ENCODE data around the gene ALPP.
"Not testable (repeated sequence)": the region's sequence is repeated elsewhere in the genome, so short reads cannot be mapped to it uniquely, and the experiment has no call there.

The ALPP gene

DNA sequence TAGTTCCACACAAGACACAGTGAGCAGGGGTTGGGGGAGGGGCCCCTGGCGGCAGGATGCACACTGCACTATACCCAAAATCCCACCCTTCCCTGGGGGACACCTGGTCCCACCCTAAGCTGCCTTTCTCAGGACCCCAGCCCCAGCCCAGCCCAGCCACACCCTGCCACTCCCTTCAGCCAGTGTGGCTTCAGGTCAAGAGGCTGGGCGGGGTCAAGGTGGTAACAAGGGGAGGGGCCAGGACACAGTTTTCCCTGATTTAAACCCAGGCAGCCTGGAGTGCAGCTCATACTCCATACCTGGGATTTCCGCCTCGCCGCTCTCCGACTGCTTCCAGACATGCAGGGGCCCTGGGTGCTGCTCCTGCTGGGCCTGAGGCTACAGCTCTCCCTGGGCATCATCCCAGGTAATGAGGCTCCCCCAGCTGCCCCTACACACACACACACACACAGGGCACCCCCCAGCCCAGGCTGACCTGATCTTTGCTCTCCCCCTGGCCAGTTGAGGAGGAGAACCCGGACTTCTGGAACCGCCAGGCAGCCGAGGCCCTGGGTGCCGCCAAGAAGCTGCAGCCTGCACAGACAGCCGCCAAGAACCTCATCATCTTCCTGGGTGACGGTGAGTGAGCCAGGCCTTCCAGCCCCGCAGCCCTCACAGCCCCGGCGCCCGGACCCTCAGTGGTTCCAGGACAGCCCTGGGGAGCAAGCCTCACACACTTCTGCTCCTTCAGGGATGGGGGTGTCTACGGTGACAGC lies 28.2 kb downstream of the ALPP start, which contains the start of gene ALPG:
Gene ALPG (plus strand): TSS at position 289 of the 755 bp plus-strand sequence. CDS start 51 bp downstream, at position 340.
- no peak for DNase-seq (ENCODE audit: low spot score)

DNA sequence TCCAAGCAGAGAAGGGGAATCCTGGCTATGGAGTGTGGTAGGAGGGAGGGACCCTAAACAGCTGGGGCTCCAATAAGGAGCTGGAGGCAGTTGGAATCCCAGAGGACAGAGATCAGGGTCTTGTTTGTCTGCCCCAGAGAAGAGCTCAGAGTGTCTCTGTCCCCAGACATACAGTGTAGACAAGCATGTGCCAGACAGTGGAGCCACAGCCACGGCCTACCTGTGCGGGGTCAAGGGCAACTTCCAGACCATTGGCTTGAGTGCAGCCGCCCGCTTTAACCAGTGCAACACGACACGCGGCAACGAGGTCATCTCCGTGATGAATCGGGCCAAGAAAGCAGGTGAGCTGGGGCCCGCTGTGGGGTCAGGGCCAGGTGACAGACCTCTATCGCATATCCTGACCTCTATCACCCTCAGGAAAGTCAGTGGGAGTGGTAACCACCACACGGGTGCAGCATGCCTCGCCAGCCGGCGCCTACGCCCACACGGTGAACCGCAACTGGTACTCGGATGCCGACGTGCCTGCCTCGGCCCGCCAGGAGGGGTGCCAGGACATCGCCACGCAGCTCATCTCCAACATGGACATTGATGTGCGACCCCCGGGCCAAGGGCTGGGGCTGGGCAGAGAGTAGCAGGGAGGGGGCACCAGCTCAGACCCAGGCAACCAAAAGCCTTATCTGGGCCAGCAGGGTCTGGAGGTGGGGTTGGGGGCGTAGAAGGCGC lies 29.0 kb downstream of the ALPP start:
- DNase-seq (ENCODE audit: low spot score): not testable (repeated sequence)

DNA sequence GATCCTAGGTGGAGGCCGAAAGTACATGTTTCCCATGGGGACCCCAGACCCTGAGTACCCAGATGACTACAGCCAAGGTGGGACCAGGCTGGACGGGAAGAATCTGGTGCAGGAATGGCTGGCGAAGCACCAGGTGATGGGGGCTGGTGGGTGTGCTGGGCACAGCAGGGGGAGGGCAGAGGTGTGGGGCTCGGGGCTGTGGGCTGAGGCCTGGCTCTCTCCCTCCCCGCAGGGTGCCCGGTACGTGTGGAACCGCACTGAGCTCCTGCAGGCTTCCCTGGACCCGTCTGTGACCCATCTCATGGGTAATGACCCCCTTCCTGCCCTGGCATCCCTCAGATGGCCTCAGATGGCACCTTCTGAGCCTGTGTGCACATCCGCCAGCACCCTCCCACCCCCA lies 29.7 kb downstream of the ALPP start:
- DNase-seq (ENCODE audit: low spot score): not testable (repeated sequence)

DNA sequence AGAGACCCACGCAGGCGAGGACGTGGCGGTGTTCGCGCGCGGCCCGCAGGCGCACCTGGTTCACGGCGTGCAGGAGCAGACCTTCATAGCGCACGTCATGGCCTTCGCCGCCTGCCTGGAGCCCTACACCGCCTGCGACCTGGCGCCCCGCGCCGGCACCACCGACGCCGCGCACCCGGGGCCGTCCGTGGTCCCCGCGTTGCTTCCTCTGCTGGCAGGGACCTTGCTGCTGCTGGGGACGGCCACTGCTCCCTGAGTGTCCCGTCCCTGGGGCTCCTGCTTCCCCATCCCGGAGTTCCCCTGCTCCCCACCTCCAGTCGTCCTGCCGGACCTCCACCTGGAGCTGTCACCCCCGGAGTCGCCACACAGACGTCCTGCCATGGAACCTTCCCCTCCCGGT lies 31.1 kb downstream of the ALPP start:
- not testable (repeated sequence) for DNase-seq (ENCODE audit: low spot score)

DNA sequence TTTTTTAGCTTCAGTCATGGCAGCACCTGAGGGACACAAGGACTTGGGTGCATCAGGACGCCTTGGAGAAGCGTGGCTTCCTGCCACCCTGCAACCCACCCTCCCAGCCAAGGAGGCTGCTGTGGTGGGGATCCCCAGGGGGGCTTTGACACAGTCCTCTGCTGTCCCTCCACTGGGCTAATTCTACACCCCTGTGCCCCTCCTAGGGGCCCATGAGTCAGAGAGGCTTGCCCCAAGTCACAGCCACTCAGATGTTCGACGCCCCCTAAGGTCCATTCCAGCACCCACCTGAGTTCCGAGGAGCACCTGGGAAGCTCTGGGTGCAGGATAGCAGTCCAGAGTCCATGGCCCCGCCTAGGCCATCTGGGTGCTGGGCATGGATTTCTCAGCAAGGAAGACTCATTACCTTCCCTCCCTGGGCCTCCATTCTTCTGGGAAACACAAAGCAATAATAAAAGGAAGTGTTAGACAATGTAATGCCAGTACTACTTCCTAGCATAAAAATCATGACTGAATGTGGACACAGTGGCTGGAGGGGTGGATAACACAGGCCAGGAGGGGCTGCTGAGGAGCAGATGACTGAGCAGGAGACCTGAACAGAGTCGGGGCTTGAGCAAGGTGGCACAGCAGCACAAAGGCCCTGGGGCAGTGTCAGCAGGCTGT lies 31.8 kb downstream of the ALPP start:
- no peak for DNase-seq (ENCODE audit: low spot score)

DNA sequence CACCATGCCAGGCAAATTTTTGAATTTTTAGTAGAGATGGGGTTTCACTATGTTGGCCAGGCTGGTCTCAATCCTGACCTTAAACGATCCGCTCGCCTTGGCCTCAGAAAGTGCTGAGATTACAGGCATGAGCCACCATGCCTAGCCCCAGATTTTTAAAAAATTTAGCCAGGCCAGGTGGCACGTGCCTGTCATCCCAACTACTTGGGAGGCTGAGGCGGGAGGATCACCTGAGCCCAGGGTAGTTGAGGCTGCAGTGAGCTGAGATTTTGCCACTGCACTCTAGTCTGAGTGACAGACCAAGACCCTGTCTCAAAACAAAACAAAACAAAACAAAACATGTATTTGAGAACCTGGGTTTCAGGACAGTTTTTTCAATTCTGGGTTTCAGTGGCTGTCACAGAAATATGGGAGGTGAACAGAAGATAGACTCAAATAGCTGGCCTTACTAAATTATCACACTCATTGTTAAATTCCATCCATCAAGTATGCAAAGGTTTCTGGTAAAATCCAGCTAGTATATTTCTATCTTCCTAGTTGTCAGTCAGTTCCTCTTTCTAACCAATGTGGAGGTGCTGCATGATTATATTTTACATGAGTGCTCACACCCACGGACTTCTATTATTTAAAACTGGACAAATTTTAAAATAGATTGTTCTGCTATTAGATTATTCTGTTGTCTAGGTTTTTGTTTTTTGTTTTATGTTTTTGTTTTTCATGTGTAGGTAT lies 33.5 kb downstream of the ALPP start:
- DNase-seq (ENCODE audit: low spot score): no peak

DNA sequence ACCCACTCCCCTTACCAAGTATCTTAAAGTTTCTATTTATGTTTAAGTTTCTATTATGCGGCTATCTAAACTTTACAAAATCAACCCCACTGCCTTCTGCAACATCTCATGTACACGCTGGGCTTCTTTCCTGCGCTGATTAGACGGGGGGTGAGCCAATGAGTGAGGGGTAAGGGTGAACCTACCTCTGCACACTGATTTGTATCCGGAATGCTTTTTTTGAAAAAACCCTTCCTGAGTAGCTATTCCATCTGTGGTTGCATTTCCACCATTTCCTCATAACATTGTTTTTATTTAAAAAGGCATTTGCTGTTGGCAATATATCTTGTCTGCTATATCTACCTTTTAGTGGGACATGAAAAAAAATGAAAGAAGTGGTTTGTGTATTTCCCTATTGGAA lies 34.4 kb downstream of the ALPP start:
- DNase-seq (ENCODE audit: low spot score): no peak

DNA sequence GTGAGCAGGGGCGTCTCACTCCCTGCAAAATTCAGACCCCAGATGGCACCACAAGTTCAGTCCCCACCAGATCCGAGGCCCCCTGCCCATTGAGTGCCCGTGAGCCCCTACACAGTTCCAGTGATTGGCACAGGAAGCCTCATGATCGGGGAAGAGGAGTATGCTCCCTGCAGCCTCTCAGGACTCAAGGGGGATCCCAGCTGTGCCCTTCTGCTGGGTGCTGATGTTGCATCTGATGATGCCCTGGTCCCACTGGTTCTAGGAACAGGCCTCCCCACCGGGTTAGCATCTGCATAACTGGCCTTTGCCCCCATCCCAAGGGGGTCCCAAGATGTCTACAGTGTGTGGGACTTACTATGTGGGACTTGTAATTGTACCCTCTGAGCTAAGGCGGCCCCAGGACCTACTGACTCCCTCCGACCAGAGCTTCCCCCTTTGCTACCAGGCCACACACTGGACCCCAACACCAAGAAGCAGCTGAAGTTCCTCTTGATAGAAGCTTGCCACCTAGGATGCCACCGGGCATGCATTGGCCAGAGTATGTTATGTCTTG lies 36.7 kb downstream of the ALPP start:
- no peak for DNase-seq (ENCODE audit: low spot score)

DNA sequence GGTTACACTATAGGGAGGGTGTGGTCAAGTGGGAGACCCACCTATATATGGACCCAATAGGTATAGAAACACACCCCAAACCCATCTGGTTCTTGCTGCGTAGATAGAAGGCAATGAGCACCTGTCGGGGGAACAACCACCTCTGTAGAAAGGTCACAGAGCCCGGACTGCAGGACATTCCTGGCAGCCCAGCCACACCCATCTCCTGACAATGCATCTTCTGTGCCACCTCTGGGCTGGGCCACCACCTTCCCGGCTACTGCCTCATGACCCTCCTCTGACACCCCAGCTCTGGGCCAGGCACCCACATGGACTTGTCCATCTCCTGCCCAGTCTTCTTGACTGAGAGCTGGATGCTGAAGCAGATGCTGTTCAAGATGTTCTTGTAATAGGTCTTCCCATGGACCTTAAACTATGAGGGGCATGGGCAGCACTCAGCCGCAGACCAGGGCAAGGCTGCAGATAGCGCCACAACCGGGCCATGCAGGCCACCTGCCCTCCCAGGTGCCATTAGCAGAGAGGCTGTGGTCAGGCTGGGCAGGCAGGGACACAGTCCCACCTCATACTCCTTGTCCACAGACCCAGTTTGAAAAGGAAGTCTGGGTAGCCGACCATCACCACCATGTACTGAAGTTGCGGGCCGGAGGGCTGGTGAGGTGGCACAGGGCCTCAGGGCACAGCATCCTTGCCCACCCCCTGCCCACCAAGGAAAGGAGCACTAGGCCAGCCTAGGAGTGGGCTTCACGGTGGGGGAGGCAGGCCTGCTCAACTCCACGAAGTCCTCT lies 37.4 kb downstream of the ALPP start:
- no peak for DNase-seq (ENCODE audit: low spot score)

DNA sequence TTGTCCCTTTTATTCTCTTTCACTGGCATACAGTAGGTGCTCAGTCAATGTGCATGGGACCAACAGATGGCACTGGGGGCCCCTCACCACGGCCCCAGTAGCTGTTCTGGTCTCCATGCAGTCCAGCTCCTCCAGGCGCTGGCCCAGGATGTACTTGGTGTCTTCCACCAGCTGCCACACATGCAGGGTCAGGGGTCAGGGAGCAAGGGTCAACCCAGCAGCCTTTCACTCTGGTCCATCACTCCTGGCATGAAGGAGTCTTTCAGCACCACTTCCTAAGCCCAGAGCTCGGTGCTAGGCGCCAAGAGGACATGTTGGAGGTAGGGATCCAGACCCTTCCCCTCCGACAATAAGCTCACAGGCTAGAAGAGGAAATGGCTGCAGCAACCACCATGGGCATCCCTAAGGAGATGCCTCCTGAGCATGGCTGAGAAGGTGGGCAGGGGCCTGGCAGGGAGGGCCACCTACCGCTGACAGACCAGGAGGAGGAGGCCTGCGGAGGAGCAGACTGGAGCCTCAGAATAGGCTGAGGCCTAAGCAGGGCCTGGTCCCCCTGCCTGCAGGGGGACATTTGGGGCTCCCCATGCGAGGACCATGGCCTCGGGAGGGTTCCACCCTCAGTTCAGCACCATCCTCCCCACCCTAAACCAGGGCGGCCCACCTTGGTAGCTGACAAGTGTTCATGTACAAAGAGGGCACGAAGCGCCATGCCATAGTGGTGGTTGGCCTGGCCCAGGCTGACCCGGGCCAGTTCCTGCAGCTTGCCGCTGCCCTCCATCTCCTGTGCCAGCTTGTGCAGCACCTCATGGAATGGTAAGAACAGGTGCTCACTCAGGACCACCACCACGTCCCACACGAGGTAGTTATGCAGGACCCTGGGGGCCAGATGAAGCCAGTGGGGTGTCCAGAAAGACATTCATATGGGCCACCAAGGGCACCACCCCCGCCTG lies 38.2 kb downstream of the ALPP start:
- DNase-seq (ENCODE audit: low spot score): no peak

DNA sequence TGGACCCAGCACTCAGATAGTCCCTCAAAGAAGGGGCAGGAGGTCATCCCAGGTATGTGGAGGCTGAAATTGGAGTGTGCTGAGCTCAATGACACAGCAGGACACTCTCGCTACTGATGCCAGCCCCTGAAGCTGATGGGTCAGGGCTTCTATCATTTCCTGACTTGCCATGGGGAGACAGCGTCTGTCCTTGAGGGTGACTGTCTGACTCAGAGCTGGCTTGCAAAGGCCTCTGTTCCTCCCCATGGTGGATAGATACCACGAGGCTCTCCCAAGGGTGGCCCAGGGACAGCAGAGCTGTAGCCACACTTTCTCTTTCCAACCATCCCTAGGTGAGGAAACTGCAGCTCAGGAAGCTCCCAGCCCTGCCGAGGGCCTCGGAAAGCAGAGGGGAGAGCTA lies 38.9 kb downstream of the ALPP start:
- no peak for DNase-seq (ENCODE audit: low spot score)

DNA sequence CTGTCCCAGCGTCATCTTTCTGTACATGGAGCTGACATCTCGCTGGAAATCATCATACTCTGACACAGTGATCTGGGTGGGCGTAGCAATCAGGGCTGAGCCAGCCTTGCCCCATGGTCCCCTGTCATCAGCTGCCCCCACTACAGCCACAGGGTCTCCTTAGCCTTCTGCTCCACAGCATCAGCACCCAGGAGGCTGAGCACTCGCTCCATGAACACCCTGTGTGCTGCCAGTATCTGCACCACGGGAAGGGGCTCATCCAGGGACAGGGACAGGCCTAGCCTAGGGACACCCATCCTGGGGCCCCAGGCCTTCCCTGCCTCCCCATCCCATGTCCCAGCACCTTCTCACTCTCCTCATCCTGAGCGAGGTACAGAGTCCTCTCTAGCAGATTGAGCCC lies 39.5 kb downstream of the ALPP start:
- no peak for DNase-seq (ENCODE audit: low spot score)

DNA sequence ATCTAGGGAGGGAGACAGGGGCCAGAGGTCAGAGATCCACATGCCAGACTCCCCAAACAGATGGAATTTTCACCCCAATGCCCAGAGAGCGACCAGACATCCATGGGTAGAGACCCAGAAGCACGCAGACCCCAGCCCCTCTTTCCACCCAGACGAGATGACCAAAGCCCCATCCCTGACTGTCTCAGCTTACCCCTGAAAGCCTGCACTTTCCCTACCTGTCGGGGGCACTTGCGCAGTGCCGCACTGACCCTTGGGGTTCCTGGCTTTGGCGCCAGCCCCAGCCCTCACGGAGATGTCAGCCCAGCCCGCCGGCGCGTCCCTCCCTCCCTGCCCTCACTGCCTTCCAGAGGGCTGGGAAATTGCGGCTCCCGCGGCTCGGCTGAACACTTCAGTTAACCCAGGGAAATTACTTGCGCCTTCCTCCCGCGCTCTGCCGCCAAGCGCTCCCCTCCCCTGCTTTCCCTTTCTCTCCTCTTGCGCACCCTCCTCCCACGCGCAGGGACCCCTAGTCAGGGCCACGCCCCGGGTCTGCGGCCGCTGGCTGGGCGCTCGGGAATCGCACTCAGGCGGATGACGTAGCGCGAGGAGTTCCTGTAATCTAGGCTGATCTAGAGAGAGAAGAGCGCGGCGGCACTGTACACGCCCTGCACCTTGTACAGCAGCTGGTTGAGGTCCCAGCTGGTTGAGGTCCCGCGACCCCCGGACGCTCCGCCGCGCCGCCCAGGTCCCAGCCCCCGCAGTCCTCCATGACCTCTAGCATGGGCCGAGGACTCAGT lies 40.1 kb downstream of the ALPP start:
- DNase-seq (ENCODE audit: low spot score): no peak

DNA sequence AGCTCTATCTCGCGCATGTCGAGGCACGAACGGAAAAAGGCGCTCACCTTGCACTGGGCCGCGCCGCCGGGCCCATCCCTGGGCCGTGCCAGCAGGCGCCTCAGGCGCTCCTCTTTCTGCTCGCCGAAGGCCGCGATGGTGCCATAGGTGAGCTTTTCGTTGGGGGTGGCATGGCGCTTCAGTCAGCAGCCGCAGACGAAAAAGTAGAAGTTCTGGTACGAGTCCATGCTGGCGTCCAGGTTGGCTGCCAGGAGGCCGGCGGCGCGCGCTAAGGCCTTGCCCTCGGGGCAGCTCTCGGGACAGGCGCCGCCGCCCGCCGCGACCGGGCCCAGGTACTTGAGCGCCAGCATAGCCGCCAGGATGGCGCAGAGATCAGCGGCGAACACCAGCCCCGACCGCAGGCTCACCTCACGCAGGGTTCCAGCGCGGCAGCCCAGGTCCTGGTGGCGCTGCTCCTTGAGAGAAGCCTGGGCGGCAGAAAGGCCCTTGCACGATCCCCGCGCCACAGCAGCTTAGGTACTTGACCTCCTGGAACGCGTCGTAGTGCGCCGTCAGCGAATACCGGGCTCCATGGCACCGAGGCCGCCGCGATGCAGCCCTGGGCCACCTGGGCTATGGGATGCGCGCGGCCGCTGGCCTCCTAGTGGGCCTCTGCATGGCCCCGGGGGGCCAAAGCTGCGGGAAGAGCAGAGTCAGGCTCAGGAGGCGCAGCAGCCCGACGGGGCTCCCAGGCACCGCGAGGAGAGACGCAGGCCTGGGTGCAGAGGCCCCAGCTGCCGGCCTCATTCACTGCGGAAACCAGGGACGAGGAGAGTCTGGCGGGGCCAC lies 40.9 kb downstream of the ALPP start:
- DNase-seq (ENCODE audit: low spot score): no peak

DNA sequence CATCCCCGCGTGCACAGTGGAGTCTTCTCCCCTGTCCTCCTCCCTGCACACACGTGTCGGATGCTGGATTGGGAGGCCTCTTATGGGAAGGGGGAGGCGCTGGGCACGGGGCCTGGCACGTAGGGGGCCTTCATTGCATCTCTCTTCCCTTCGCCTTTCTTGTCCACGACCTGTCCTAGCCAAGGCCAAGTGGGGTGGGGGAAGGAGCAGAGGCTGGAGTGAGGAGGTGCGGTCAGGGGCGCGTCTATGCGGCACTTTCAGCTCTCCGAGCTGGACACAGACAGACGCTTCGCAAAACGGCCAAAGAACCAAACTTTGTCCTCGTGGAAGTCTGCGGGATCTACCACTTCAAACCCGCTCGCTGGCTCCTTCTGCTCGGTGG lies 41.5 kb downstream of the ALPP start:
- DNase-seq (ENCODE audit: low spot score): no peak

DNA sequence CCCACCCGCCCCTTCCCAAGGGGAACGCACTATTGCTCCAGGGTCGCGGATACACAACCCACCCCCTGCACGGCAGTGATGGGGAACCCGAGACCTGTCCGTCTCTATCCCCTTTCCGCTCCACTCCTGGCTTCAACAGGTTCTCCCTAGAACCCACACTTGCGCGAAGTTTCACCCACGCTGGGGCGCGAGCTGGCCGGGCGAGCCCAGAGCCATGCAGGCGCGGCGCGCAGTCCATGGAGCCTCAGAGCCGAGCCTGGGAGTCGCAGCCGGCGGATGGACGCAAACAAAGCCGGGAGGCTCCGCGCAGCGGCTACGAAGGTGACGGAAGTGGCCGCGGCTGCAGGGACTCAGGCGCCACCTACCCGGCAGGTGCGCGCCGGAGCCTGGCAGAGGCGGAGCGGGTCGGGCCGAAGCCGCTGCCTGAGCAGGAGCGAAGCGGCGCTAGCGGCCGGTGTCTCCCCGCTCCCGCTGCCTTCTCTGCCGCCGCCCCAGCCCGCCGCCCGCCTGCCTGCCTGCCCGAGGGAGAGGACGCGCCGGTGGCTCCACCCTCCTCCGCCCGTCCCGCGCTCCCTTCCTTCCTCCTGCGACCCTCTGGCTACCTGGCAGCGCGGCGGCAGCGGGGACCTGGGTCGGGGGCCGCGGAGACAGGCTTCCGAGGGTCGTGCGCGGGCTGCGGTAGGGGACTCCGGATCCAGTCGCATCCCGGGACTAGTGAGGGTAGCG lies 42.1 kb downstream of the ALPP start:
- no peak for DNase-seq (ENCODE audit: low spot score)

DNA sequence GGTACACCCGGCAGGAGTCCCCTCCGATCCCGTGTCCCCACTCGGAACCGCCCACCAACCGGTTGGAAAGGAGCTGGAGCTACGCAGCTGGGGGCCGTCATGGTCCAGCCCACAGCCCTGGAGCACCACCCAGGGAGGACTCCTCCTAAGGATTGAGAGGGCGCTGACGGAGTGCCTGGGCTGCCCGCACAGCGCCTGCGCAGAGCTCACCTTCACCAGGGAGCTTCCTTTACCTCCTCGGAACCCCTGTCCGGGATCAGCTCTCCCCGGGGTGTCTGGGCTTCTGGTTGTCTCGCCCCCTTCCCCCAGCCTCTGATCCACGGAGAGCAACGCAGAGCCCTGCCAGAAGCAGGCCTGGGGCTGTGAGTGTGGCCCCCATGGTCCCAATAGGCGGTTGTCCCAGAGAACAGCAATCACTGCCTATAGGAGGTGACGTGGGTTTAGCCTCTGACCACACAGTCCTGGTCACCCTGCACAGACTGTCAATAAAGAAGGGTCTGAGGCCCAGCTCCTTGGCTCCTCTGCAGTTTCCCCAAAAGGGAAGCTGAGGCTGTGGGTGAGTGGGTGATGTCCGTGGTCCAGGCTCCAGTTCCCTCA lies 42.7 kb downstream of the ALPP start:
- no peak for DNase-seq (ENCODE audit: low spot score)

Data from Ammon's horn (tissue), 1 donor.